Mammary epithelial cell (primary cell): Measurements from ENCODE around the gene CLDN17.

Experiments
- CTCF ChIP-seq, 2 donors: IDR thresholded peaks in 1 of 2; conservative IDR thresholded peaks in 1 of 2; 2 replicates each; pipeline ENCODE4 v1.5.1; 2011 to 2012; ENCODE audit warnings: inconsistent platforms in 2 of 2, low read length in 2 of 2, mild to moderate bottlenecking in 2 of 2, control low read depth in 1 of 2, low read depth in 1 of 2; ENCODE audit not compliant: insufficient read depth in 1 of 2; ENCODE audit errors: extremely low read depth in 1 of 2
- EZH2 ChIP-seq: IDR thresholded peaks from 2 replicates; pipeline ENCODE4 v1.6.1; 2012; ENCODE audit warnings: low read length, inconsistent platforms, borderline replicate concordance

DNA sequence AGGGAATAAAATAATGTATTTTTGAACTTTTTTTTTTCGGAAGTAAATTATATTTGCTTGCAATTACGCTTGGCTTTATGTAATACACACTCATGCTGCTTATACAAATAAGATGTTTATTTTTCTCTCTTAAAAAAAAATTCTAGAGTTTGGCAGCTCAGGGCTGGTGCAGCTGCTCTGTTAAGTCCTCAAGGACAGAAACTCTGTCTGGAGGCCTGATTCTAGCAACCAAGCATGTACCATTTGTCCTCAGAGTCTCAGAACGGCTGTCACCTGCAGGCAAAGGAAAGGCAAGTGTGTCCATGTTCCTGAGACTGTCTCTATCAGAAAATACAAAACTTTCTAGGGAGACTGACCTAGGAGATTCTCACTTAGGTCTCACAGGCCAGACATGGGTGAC is 23.2 kb upstream of the CLDN17 start:
- no peak for TF ChIP-seq CTCF (conservative IDR thresholded peaks at IDR 0.05 in 1 of 2, IDR thresholded peaks at IDR 0.05 in 1 of 2; ENCODE audit: extremely low read depth in 1 of 2, insufficient read depth in 1 of 2, low read depth in 1 of 2, low read length in 2 of 2)
- TF ChIP-seq EZH2, result no peak
